Measurements from ENCODE around the gene DIDO1. TPM values are rescaled to one million over a fixed set of nuclear protein-coding genes. Genes with fewer than 3 reads are reported as not detected.

DIDO1 gene
- total RNA-seq, 1 donor from 2014 or later = 53.6 TPM

GRCh38 chr20:62965363-62965771, 39.1 kb upstream of the DIDO1 start:
- peaks cover 19% of the 10 kb centered on the region for H3K27me3 Mint-ChIP-seq (ENCODE audit: unreplicated experiment)
- DNase-seq (ENCODE audit: extremely low spot score, unreplicated experiment) = no peak
- no peaks in the 10 kb centered on the region for H3K4me1 Mint-ChIP-seq (ENCODE audit: unreplicated experiment)
- TF ChIP-seq CTCF (IDR thresholded peaks at IDR 0.05) = no peak
- no peak overlapping the region for H3K4me3 Mint-ChIP-seq (ENCODE audit: unreplicated experiment)
- no peaks in the 10 kb centered on the region for H3K36me3 Mint-ChIP-seq (ENCODE audit: unreplicated experiment)
- H3K9me3 Mint-ChIP-seq (ENCODE audit: unreplicated experiment) = no peaks in the 10 kb centered on the region
- H3K27ac Mint-ChIP-seq (ENCODE audit: unreplicated experiment) = no peak overlapping the region

GRCh38 chr20:62964700-62965099, 38.4 kb upstream of the DIDO1 start:
- TF ChIP-seq CTCF (IDR thresholded peaks at IDR 0.05) = no peak
- Mint-ChIP-seq H3K4me3 (ENCODE audit: unreplicated experiment) (no peak overlapping the region), H3K36me3 (ENCODE audit: unreplicated experiment) (no peaks in the 10 kb centered on the region), H3K27ac (ENCODE audit: unreplicated experiment) (no peak overlapping the region), H3K4me1 (ENCODE audit: unreplicated experiment) (no peaks in the 10 kb centered on the region), H3K27me3 (ENCODE audit: unreplicated experiment) (peaks cover 15% of the 10 kb centered on the region), H3K9me3 (ENCODE audit: unreplicated experiment) (no peaks in the 10 kb centered on the region)
- DNase-seq (ENCODE audit: extremely low spot score, unreplicated experiment) = no peak

GRCh38 chr20:62963614-62964397, 37.5 kb upstream of the DIDO1 start:
- Mint-ChIP-seq H3K27me3 (ENCODE audit: unreplicated experiment) (peaks cover 12% of the 10 kb centered on the region), H3K9me3 (ENCODE audit: unreplicated experiment) (no peaks in the 10 kb centered on the region), H3K4me1 (ENCODE audit: unreplicated experiment) (no peaks in the 10 kb centered on the region), H3K4me3 (ENCODE audit: unreplicated experiment) (no peak overlapping the region), H3K36me3 (ENCODE audit: unreplicated experiment) (no peaks in the 10 kb centered on the region), H3K27ac (ENCODE audit: unreplicated experiment) (no peak overlapping the region)
- no peak for DNase-seq (ENCODE audit: extremely low spot score, unreplicated experiment)
- no peak for TF ChIP-seq CTCF (IDR thresholded peaks at IDR 0.05)

- no peaks in the 10 kb centered on the region for H3K36me3 Mint-ChIP-seq (ENCODE audit: unreplicated experiment)
- no peak overlapping the region for H3K4me3 Mint-ChIP-seq (ENCODE audit: unreplicated experiment)
- peaks cover 12% of the 10 kb centered on the region for H3K27me3 Mint-ChIP-seq (ENCODE audit: unreplicated experiment)
- TF ChIP-seq CTCF (IDR thresholded peaks at IDR 0.05) = no peak
- H3K4me1 Mint-ChIP-seq (ENCODE audit: unreplicated experiment) = no peaks in the 10 kb centered on the region
- DNase-seq (ENCODE audit: extremely low spot score, unreplicated experiment) = no peak
- H3K9me3 Mint-ChIP-seq (ENCODE audit: unreplicated experiment) = no peaks in the 10 kb centered on the region
- no peak overlapping the region for H3K27ac Mint-ChIP-seq (ENCODE audit: unreplicated experiment)
Observed at GRCh38 chr20:62962891-62963613, 36.7 kb upstream of the DIDO1 start.

- Mint-ChIP-seq H3K4me3 (ENCODE audit: unreplicated experiment) (no peak overlapping the region), H3K27me3 (ENCODE audit: unreplicated experiment) (peaks cover 12% of the 10 kb centered on the region), H3K36me3 (ENCODE audit: unreplicated experiment) (no peaks in the 10 kb centered on the region), H3K4me1 (ENCODE audit: unreplicated experiment) (no peaks in the 10 kb centered on the region), H3K9me3 (ENCODE audit: unreplicated experiment) (no peaks in the 10 kb centered on the region), H3K27ac (ENCODE audit: unreplicated experiment) (no peak overlapping the region)
- no peak for DNase-seq (ENCODE audit: extremely low spot score, unreplicated experiment)
- TF ChIP-seq CTCF (IDR thresholded peaks at IDR 0.05) = no peak
Observed at GRCh38 chr20:62962221-62962879, 36.0 kb upstream of the DIDO1 start.

Data from osteocyte (in vitro differentiated cells).